ENCODE data around the gene CAVIN1.

- TF ChIP-seq MYC (IDR thresholded peaks at IDR 0.05; ENCODE audit: low read depth, low read length): no peak
- TF ChIP-seq, protein P1, sequence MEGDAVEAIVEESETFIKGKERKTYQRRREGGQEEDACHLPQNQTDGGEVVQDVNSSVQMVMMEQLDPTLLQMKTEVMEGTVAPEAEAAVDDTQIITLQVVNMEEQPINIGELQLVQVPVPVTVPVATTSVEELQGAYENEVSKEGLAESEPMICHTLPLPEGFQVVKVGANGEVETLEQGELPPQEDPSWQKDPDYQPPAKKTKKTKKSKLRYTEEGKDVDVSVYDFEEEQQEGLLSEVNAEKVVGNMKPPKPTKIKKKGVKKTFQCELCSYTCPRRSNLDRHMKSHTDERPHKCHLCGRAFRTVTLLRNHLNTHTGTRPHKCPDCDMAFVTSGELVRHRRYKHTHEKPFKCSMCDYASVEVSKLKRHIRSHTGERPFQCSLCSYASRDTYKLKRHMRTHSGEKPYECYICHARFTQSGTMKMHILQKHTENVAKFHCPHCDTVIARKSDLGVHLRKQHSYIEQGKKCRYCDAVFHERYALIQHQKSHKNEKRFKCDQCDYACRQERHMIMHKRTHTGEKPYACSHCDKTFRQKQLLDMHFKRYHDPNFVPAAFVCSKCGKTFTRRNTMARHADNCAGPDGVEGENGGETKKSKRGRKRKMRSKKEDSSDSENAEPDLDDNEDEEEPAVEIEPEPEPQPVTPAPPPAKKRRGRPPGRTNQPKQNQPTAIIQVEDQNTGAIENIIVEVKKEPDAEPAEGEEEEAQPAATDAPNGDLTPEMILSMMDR (IDR thresholded peaks at IDR 0.05; ENCODE audit: extremely low read depth in 1 of 2, insufficient read depth in 1 of 2, low read depth in 1 of 2, low read length in 2 of 2): no peak
- no peak for TF ChIP-seq JUN (IDR thresholded peaks at IDR 0.05; ENCODE audit: borderline replicate concordance, insufficient read depth, insufficient read length, low read depth)
- TF ChIP-seq POLR2AphosphoS5 (IDR thresholded peaks at IDR 0.05; ENCODE audit: insufficient read depth, low read depth, low read length): no peak
- TF ChIP-seq POLR2A (IDR thresholded peaks at IDR 0.05; ENCODE audit: low read depth, low read length): no peak
- no peak for TF ChIP-seq EZH2 (IDR thresholded peaks at IDR 0.05; ENCODE audit: borderline replicate concordance, low read depth, low read length, severe bottlenecking)
- no peak for TF ChIP-seq FOS (IDR thresholded peaks at IDR 0.05; ENCODE audit: borderline replicate concordance, insufficient read depth, low read length)
- TF ChIP-seq GATA2 (IDR thresholded peaks at IDR 0.05; ENCODE audit: insufficient read depth, insufficient read length, low read depth, low read length): no peak
These were observed 67.9 kb downstream of the CAVIN1 start for GRCh38 chr17:42354956-42355843.

Measured in endothelial cell of umbilical vein (primary cell).